Pulmonary artery endothelial cell (primary cell): ENCODE results near the gene NMRK2. TPM values are rescaled to one million over a fixed set of nuclear protein-coding genes. Genes with fewer than 3 reads are reported as not detected.

Experiments
- DNase-seq: peaks from one replicate; pipeline ENCODE4 v3.0.0-alpha.2; 2011; ENCODE audit warnings: low read depth, low spot score
- total RNA-seq: library from RNA; depleted of rRNA; stranded (reverse); fragments of >200 nt; gene quantifications from 2 replicates; pipeline ENCODE4 v1.2.3, GENCODE V29; 2014

NMRK2 gene
- total RNA-seq, 1 donor from 2014 or later, result not detected

- no peak for DNase-seq
These were observed 49.1 kb downstream of the NMRK2 start for GRCh38 chr19:3981736-3982681.

- no peak for DNase-seq
These were observed 50.1 kb downstream of the NMRK2 start for GRCh38 chr19:3982701-3983541.

- DNase-seq, result no peak
These were observed 50.7 kb downstream of the NMRK2 start for GRCh38 chr19:3983542-3983914.

- DNase-seq, result no peak
These were observed 51.2 kb downstream of the NMRK2 start for GRCh38 chr19:3983936-3984583.

- DNase-seq, result no peak
These were observed 51.7 kb downstream of the NMRK2 start for GRCh38 chr19:3984584-3984907.

- DNase-seq, result peak; percentile 52
These were observed 52.2 kb downstream of the NMRK2 start, which contains the start of gene EEF2 for GRCh38 chr19:3984908-3985642. TSS of gene EEF2 (minus strand) at chr19:3985463. CDS start at chr19:3985380, 83 bp downstream.

- no peak for DNase-seq
These were observed 52.9 kb downstream of the NMRK2 start for GRCh38 chr19:3985643-3986259.

- peak; percentile 58 for DNase-seq
These were observed 53.6 kb downstream of the NMRK2 start for GRCh38 chr19:3986260-3987041.

GRCh38 chr19:3987619-3988371 is 54.9 kb downstream of the NMRK2 start:
- no peak for DNase-seq

- no peak for DNase-seq
These were observed 57.9 kb downstream of the NMRK2 start for GRCh38 chr19:3990815-3991117.

Other genes with a start within 250 kb of the NMRK2 start
- 15.4 and 22.5 TPM in 2 replicates for gene PIP5K1C, start 232.6 kb upstream of the NMRK2 start, total RNA-seq
- gene TJP3, start 224.7 kb upstream of the NMRK2 start, total RNA-seq, result not detected in 2 replicates
- gene APBA3, start 171.4 kb upstream of the NMRK2 start, total RNA-seq, result 17.5 and 29.0 TPM in 2 replicates
- 41.2 and 49.6 TPM in 2 replicates for gene MRPL54, start 170.4 kb upstream of the NMRK2 start, total RNA-seq
- gene RAX2, start 160.8 kb upstream of the NMRK2 start, total RNA-seq, result not detected in 2 replicates
- gene MATK, start 146.7 kb upstream of the NMRK2 start, total RNA-seq, result under 0.01 TPM in 1 of 2 replicates, not detected in the other
- gene ZFR2, start 64.0 kb upstream of the NMRK2 start, total RNA-seq, result not detected in 2 replicates
- not detected in 2 replicates for gene ATCAY, start 52.4 kb upstream of the NMRK2 start, total RNA-seq
- 165 and 166 TPM in 2 replicates for gene DAPK3, start 38.0 kb downstream of the NMRK2 start, total RNA-seq
- gene EEF2, start 52.4 kb downstream of the NMRK2 start, total RNA-seq, result 2,342 and 4,009 TPM in 2 replicates
- 26.5 and 49.2 TPM in 2 replicates for gene PIAS4, start 74.7 kb downstream of the NMRK2 start, total RNA-seq
- 12.5 and 12.9 TPM in 2 replicates for gene ZBTB7A, start 133.8 kb downstream of the NMRK2 start, total RNA-seq
- gene MAP2K2, start 191.1 kb downstream of the NMRK2 start, total RNA-seq, result 191 and 203 TPM in 2 replicates
- gene CREB3L3, start 220.6 kb downstream of the NMRK2 start, total RNA-seq, result not detected in 2 replicates
- gene SIRT6, start 249.5 kb downstream of the NMRK2 start, total RNA-seq, result 11.4 and 14.2 TPM in 2 replicates
- 0.07 and 0.28 TPM in 2 replicates for gene ANKRD24, start 249.6 kb downstream of the NMRK2 start, total RNA-seq